GM12892 (cell line): ENCODE data around the gene NKAIN2.

Source experiments
- POLR2A ChIP-seq: IDR thresholded peaks from 2 replicates; pipeline ENCODE4 v1.6.1; 2011; ENCODE audit warnings: low read depth, low read length, control low read depth
- POLR2AphosphoS5 ChIP-seq: IDR thresholded peaks from 2 replicates; pipeline ENCODE4 v1.6.1; 2011; ENCODE audit warnings: low read depth, low read length, control low read depth

GRCh38 chr6:124524491-124525200 lies 721.0 kb downstream of the NKAIN2 start:
- TF ChIP-seq POLR2A (no peak), POLR2AphosphoS5 (no peak)
